ENCODE data around the gene TAS2R1.

DNA sequence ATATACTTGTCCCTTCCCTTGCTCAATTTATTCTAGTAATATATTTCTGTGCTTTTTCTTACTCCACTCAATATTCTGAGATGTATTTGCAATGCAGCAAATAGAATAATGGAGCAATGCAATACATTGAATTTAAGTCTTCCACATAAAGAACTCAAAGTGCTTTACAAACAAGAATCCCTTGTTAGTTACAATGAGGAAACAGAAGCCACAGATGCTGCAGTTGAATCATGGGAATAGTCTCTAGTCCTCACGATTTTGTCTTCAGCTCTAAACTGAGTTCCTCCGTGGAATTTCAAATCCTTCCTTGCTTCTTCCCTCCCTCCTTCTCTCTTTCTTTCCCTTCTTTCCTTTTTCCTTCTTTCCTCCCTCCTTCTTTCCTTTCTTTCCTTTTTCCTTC, 12.5 kb upstream of the TAS2R1 start:
- no peak for TF ChIP-seq HDAC2 (IDR thresholded peaks at IDR 0.05)
- TF ChIP-seq JUN (IDR thresholded peaks at IDR 0.05): no peak
- TF ChIP-seq, protein P1, sequence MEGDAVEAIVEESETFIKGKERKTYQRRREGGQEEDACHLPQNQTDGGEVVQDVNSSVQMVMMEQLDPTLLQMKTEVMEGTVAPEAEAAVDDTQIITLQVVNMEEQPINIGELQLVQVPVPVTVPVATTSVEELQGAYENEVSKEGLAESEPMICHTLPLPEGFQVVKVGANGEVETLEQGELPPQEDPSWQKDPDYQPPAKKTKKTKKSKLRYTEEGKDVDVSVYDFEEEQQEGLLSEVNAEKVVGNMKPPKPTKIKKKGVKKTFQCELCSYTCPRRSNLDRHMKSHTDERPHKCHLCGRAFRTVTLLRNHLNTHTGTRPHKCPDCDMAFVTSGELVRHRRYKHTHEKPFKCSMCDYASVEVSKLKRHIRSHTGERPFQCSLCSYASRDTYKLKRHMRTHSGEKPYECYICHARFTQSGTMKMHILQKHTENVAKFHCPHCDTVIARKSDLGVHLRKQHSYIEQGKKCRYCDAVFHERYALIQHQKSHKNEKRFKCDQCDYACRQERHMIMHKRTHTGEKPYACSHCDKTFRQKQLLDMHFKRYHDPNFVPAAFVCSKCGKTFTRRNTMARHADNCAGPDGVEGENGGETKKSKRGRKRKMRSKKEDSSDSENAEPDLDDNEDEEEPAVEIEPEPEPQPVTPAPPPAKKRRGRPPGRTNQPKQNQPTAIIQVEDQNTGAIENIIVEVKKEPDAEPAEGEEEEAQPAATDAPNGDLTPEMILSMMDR (IDR thresholded peaks at IDR 0.05): no peak
- TF ChIP-seq POLR2A (IDR thresholded peaks at IDR 0.05; ENCODE audit: low read length): no peak
- no peak for TF ChIP-seq EP300 (IDR thresholded peaks at IDR 0.05)
